Sigmoid colon (tissue), 4 donors: ENCODE results near the gene KIFC1.

Experiments used
- CTCF ChIP-seq, 4 experiments: fragments of 450-650 bp in 3 of 4; fragments of 200-600 bp in 1 of 4; IDR thresholded peaks; one replicate each; pipeline ENCODE4 v1.5.1; 2016 to 2019; ENCODE audit warnings: antibody characterized with exemption in 4 of 4, mild to moderate bottlenecking in 3 of 4, moderate library complexity in 2 of 4
- EP300 ChIP-seq, 4 donors: sonication (generic); formaldehyde crosslinking; IDR thresholded peaks; one replicate each; pipeline ENCODE4 v1.6.1; 2017; ENCODE audit warnings: antibody characterized with exemption in 4 of 4

- TF ChIP-seq CTCF (IDR thresholded peaks at IDR 0.05): no peak
- TF ChIP-seq EP300 (IDR thresholded peaks at IDR 0.05): no peak
Measured at GRCh38 chr6:33377171-33377570, 14.5 kb upstream of the KIFC1 start.
